SW480 (cell line): ENCODE measurements around the gene ARHGAP9.
"Not testable (repeated sequence)": the region's sequence is repeated elsewhere in the genome, so short reads cannot be mapped to it uniquely, and the experiment has no call there.

ENCODE experiments used
- DNase-seq: peaks from one replicate; pipeline ENCODE4 v3.0.0-alpha.2; 2016; ENCODE audit warnings: low spot score

ARHGAP9 gene

DNA sequence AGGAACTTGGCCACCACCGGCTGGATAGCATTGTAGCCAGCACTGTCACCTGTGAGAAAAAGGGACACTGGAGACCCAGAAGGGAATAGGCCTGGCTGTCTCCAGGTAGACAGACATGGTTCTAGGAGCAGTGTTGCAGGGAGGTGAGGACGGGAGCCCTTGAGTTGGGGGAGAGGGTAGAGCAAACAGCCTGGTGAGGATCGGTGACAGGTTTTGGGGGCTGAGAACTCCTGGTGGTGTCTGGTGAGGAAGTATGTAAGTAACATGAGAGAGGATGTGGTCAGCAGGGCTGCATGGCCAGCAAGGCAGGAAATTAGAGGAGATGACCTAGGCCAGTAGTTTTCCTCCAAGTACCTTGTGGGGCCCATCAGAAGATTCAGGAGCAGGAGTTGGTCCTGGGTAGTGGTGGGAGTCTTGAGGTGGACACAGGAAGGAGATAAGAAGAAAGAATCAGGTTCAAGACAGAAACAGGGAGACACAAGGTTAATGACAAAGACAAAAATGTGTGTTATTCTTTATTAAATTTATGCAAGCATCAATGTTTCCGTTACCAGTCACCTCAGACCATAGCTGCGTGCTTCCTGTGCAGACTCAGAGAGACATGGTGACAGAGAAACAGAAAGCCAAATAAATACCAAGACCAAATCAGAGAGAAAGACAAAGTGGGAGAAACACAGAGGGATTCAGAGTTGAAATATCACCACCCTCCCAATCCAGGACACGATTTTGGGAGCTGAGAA lies at the start of gene ARHGAP9:
Gene ARHGAP9, minus strand, starts transcription at position 491 of the 740 bp plus-strand sequence. Its CDS starts 460 bp downstream, at position 31.
- DNase-seq: no peak

DNA sequence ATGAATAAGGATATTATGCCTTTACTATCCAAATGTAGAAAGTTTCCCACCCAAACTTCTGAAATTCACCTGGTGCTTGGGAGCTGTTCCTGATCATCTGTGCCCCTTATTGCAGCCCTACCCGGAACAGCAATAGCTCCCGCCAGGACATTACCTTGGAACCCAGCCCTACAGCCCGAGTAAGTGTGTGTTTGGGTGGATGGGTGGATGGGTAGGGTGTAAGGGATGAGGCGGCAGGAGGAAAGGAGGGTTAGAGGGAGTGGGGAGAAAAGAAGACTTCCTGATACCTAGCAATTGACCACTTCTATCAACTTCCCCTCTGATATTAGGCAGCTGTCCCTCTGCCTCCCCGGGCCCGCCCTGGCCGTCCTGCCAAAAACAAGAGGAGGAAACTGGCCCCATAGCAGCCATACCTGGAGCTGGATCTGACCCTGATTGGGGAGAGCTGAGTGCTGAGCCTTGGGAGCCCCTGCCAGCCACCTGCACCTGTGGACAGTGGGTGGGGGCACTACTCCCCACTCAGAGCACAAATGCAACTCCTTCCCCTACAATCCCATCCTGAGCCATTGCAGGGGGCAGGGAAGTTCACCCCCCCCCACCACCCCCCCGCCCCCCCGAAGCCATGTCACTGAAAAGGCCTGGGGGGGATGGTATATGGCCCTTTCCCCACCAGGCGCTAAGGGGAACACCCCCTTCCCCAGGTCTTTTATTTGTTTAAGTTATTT lies 49.3 kb upstream of the ARHGAP9 start:
- no peak for DNase-seq

GRCh38 chr12:57528176-57528575 lies 48.5 kb upstream of the ARHGAP9 start:
- DNase-seq: no peak

DNA sequence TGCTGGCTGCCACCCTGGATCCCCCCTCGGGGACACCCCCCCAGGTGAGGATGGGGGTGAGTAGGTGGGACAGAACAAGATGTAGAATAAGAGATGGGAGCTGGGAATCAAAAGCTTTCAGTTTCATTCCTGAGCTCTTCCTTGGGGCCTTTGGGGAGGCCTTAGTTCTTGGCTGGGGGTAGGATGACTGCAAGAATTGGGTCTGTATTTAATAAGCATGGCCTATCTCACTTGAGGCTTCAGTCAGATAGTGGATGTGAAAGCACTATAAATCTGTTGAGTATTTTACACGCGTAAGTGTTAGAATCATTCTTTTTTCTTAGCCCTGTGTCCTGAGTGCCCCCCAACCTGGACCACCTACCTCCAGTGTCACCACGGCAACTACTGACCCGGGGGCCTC lies 47.5 kb upstream of the ARHGAP9 start:
- DNase-seq: no peak

DNA sequence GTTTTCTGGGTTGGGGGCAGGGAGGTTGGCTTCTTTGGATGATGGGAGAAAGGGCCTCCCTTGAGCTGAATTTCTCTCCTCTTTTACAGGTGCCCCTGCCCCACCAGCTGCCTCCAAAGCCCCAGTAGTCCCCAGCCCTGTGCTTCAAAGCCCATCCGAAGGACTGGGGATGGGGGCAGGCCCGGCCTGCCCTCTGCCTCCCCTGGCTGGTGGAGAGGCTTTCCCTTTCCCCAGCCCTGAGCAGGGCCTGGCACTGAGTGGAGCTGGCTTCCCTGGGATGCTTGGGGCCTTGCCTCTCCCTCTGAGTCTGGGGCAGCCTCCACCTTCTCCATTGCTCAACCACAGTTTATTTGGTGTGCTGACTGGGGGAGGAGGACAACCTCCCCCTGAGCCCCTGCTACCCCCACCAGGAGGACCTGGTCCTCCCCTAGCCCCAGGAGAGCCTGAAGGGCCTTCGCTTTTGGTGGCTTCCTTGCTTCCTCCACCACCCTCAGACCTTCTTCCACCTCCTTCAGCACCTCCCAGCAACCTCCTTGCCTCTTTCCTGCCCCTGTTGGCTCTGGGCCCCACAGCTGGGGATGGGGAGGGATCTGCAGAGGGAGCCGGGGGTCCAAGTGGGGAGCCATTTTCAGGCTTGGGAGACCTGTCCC lies 46.9 kb upstream of the ARHGAP9 start:
- no peak for DNase-seq

- no peak for DNase-seq
Observed at GRCh38 chr12:57525615-57526383, 46.1 kb upstream of the ARHGAP9 start.

GRCh38 chr12:57524814-57525614 lies 45.3 kb upstream of the ARHGAP9 start:
- DNase-seq: no peak

GRCh38 chr12:57523706-57524614 lies 44.3 kb upstream of the ARHGAP9 start:
- no peak for DNase-seq

DNA sequence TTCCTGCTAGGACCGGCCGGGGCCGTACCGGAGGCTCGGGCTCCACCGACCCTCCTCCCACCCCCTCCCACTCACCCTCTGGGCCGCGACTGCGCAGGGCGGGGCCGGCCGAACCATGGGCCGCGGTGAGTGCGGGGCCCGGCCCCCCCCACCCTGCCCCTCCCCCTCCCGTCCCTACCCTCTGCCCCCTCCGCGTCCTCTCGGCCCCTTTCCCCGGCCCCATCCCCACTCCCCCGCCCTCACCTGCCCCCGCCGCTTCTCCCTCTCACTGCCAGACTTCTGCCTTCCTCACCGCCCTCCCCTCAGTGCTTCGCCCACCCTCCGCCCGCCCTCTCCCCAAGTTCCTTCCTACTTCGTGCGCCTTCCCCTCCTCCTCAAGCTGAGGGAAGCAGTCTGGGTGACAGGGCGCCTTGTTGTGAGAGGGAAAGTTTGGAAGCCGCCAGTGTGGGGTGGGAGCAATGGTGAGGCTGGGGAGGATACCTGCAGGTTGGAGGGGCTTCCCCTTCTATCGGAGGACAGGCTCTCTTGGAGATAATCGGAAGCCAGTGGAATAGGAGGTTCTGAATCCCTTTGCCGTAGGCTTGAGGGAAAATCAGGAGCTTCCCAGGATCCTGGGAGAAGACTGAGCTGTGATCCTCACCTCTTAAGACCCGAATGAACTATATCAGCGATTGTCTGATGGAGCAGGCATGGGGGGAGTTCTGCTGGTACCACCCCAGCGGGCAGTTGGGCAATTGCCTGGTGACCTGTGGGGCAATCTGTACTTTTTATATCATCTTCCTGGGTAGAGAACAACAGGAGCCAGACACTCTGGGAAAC lies 43.4 kb upstream of the ARHGAP9 start:
- DNase-seq: no peak

DNA sequence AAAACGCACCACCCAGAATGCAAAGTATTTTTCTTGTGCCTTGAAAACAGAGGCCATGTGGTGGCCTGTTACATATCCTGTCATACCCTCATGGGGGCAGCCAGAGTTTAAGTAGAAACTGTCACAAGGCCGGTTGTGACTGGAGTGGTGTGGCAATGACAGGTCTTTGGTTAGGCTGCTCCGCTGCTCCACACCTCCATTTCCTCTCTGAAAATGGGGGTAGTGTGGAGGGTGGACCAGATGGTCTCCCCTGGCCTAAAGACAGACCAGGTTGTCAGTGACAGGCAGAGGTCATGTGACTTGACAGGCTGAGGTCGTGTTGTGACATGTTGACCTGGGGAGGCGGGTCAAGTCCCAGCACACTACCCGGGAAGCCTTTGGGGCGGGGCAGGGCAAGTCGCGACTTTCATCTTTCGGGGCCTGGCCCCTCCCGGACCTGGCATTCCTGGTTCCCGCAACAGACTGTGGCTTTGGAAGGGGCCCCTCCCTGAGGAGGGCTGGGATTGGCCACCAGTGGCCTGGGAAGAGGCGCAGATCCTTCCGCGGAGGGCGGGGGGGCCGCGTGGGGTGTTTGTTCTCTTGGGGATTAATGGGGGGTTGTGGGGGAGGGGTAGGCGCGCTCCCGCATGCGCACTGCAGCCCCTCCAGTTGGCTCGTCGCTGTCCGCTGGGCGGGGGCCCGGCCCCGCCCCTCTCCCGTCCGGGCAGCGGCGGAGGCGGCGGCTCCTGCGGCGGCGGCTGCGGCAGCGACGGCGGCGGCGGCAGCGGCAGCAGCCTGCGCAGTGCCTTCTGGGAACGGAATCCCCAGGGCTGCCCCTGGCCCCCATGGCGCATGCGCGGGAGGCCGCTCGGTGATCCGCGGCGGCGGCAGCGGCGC lies 42.6 kb upstream of the ARHGAP9 start, which contains the start of gene MBD6:
Gene MBD6, plus strand, starts transcription at position 814 of the 876 bp plus-strand sequence. CDS start 1,480 bp downstream, outside the sequence.
- DNase-seq: peak; percentile 96

- peak; percentile 77 for DNase-seq
Observed at GRCh38 chr12:57521525-57522010, 41.9 kb upstream of the ARHGAP9 start.

GRCh38 chr12:57520053-57520818 lies 40.6 kb upstream of the ARHGAP9 start, which contains the start of gene DDIT3:
Gene DDIT3 (minus strand): TSS chr12:57520514. CDS start chr12:57517406, 3,108 bp downstream.
- DNase-seq: peak; percentile 97

DNA sequence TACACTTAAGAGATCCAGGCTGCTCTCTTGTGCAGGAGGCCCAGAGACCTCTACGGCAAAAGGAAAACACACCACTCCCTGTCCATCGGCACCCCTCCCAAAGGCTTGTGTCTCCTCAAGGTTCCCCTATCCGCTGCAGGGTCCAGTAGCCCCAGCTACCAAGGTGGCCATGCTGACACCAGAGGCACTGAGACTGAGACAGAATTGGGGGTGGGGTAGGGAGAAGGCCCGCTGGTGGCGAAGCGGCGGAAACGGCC lies 40.1 kb upstream of the ARHGAP9 start:
- no peak for DNase-seq

DNA sequence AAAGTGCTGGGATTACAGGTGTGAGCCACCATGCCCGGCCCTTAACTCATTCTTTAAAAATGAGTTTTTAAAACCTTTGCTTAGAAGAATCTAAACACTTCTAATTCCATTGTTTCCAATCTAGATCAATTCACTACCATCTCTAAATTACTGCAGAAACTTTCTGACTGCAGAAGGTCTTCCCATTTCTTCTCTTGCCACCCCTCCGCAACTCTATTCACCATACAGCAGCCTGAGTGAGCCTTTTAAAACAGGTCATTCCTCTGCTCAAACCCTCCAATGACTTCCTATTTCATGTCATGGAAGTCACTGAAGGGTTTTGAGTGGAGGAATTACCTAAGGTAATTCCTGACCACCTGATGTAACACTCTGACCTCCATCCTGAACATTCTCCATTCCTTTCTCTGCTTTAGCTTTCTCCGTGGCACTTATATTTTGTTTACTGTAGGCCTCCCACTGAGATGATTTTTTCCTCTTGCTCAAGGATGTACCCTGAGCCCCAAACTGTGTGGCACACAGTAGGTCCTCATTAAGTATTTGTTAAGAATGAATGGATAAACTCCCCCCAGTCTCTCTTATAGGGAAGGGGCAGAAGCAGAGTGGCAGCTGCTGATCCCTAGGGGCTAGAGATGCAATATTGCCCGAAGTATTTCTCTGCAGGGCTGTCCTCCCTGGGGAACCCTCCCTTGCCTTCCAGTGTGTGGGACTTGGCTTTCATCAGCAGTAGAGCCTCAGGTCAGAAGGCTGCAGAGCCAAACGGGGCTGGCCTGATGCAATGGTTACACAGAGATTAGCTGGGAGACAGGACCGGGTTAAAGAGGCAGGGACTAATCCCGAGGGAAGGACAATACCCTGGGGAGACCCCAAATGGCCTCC lies 39.5 kb upstream of the ARHGAP9 start:
- DNase-seq: no peak

GRCh38 chr12:57518176-57518919 lies 38.7 kb upstream of the ARHGAP9 start:
- DNase-seq: no peak

GRCh38 chr12:57517718-57518117 lies 38.1 kb upstream of the ARHGAP9 start:
- not testable (repeated sequence) for DNase-seq
